HPDE6-E6E7 (cell line): Measurements from ENCODE around the gene TEKT3.
A peak's percentile ranks its signal among the peaks of the same experiment; 100 is the strongest.

Experiments used
- DNase-seq: peaks from one replicate; pipeline ENCODE4 v3.0.0; 2011; ENCODE audit warnings: missing footprints; ENCODE audit errors: extremely low spot score

TEKT3 gene

DNA sequence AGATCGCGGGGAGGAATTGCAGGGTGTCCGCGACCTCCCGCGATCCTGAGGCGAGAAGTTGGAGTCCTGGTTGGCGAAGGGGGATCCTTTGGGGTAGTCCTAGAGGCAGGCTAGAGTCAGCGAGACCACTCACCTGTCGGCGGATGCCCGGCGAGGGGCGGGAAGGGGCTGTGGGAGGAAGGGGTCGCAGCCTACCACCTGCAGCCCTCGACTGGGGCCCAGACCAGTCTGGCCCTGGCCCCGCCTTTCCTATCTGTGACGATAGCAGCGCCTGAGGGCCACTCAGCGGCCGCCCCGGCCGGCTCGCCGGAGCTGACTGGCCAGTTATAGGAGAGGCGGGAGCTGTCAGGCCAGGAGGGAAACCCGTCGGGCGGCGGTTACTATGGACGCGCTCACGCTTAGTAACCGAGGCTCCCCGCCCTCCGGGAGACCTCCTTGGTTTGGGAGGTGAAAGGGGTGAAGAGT is at the start of gene TEKT3:
Gene TEKT3, minus strand, starts transcription at position 213 of the 465 bp plus-strand sequence. CDS start 10,012 bp downstream, outside the sequence.
- peak; percentile 19 for DNase-seq

DNA sequence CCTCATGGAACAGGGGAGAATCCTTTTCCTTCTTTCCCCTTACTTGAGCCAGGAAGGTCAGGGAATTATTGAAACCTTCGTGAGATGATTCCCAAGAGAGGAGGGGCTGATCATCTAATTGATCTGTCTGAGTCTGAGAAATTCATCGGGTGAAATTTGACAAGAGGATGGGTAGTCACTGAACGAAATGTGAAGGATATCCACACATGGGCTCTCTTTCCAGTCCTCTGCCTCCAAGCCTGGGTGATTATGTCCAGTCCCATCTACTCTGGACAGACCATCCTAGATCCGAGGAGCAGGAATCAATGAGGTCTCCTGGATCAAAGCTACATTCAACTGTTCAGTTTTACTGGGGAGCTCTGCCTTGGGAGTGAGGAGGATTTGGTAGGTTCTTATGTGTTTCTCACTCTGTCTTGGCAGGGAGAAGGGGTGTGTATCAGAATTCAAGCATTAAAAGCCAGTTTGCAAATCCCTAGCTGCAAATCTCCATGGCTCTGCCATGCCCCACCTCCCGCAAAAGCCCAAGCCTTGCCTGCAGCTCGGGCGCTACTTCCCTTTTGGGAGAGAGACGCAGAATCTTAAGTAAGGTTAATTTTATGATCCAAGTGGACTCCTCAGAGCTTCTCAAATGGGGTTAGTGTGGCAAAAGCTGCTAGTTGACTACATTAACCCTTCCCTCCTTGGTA is 47.1 kb upstream of the TEKT3 start:
- DNase-seq: no peak

DNA sequence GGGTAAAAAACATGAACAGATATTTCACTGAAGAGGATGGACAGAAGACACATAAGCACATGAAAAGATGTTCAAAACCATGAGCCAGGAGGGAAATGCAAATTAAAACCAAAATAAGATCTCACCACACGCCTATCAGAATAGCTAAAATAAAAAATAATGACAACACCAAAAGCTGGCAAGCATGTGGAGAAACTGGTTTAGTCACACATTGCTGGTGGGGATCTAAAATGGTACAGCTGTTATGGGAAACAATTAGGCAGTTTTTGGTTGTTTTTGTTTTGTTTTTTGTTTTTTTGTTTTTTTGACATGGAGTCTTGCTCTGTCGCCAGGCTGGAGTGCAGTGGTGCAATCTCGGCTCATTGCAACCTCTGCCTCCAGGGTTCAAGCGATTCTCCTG is 44.7 kb upstream of the TEKT3 start:
- no peak for DNase-seq

DNA sequence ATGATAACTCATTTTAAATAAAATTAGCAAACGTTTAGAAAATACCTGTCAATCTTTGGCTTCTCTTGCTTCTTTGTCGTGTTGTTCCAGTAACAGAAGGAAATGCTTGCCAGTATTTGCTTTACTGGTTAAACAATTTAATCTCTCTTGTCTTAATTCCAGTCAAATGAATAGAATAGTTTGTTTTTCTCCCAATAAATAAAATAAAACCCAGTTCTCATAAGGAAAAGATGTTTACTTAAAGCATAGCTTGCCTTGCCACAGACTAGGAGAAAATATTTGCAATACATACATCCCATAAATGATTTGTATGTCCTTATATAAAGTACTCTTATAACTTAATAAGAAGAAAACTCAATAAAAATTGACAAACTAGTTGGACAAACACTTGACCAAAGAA is 43.9 kb upstream of the TEKT3 start:
- no peak for DNase-seq

DNA sequence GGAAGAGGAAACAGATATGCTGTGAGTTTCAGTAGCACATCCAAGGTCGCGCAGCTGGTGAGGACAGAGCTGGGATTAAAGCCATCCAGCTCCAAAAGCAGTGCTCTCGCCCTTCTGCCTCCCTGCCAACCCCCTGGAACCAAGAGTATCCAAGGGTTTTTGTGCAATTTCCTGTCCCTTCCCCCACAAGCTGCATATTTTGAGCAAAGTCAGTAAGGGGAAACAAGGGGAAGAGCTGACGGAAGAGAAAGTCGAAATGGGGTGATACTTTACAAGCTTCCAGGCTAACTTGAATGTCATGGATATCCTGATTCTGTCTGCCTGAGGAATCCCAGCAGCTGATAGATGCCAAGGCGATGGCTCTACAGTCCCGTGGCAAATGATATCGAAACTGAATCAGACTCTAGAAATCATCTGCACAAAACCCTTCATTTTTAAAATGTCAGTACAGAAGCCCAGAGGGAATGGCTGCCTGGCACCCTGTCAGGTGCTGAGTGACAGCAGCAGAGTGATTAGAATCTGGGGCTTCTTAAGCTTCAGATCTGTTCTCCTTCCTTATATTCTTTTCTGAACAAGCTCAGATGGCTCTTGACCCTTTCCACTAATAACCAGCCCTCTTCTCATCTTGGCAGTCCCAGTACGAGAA is 42.9 kb upstream of the TEKT3 start:
- no peak for DNase-seq

DNA sequence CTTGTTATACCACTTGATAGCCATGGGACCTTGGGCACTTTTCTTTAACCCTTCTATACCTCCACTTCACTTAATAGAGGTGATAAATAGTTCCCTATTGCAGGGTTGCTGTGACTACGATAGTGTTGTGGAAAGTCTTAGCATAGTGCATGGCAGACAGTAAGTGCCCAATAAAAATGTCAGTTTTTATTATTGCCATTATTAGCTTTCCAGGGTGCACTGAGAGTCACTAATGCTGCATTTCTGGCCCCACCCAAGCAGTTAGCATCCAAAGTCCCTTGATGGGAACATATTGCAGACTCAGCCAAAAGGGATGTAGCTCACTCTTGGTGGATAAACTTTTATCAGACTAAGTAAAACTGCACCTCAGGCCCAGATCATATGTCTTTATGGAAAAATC is 41.5 kb upstream of the TEKT3 start:
- no peak for DNase-seq

DNA sequence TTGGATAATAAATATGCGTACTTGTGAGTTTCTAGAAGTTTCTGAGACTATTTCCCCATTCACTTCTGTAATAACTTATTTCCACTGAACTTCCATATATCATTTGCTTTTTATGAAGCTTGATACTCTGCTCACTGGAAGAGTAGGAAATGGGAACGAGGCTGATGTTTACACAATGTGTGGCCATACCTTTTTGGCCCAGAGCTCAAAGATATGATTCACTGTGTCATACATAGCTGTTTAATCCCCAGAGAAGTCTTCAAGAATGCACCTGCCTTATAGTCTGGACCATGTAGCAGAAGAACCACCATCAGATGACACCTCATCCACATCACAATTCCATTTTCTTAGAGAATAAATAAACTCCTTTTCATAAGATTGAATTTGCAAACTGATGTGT is 40.3 kb upstream of the TEKT3 start:
- no peak for DNase-seq

DNA sequence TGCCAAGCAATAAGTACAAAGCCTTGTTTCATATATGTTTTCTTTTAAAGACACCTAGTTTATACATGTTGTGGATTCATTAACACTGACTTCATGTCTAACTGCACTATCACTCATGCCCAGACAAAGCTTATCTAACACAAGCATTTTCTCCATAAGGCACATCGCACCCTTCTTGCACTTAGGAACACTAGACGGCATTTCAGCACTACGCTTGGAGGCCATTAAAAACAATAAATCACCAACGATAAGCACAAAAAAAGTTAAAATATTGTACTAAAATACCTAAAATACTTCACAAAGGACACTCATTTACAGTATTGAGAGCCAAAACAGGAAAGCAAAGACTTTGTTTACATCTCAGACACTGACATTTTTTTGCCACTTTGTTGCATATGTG is 39.0 kb upstream of the TEKT3 start:
- DNase-seq: no peak

DNA sequence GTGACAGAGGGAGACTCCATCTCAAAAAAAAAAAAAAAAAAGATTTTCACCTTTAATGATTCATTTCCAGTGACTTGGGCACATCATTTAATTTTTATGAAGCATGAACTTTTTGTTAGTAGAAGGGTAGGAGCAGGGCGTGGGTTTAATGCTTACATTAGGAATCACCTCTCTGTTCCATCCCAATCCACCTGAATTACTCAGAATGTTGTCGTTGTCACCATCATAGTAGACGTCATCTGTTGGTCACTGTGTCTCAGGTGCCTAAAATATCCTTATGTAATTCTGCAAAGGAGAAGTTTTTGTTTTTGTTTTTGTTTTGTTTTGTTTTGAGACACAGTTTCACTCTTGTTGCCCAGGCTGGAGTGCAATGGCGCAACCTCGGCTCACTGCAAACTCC is 38.3 kb upstream of the TEKT3 start:
- DNase-seq: no peak

DNA sequence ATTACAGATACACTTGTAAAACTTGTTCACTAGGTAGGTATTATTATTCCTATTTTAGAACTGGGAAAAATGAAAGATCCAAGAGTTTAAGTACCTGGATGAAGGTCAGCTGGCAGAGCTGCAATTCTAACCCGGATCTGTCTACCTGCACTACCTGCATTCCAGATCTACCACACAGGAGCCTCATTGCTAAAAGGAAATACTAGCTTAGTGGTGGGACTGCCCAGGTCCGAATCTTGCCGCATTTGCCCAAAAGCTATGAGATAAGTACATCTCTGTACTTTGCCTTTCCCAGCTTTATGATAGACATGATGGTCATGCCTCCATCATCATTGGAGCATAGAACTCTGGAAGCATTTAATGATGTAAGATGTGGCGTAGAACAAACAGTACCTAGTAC is 36.8 kb upstream of the TEKT3 start:
- DNase-seq: no peak

DNA sequence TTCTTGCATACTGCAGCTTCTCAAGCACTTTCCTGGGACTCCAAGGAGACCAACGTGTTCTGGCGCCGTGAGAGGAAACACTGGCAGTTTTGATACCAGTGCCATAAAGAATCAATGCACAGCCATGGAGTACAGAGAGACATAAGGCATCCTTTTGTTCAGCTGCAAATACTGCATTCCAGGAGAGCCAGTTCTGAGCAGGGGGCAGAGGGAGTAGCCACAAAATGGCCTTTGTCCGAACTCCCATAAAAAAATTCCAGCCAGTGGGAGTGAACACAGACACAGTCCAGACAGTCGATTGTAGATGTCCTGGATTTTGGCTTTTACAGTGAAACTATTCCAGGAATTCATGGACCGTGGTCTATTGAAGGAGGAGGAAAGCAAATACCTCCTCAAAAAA is 36.2 kb upstream of the TEKT3 start:
- DNase-seq: no peak

DNA sequence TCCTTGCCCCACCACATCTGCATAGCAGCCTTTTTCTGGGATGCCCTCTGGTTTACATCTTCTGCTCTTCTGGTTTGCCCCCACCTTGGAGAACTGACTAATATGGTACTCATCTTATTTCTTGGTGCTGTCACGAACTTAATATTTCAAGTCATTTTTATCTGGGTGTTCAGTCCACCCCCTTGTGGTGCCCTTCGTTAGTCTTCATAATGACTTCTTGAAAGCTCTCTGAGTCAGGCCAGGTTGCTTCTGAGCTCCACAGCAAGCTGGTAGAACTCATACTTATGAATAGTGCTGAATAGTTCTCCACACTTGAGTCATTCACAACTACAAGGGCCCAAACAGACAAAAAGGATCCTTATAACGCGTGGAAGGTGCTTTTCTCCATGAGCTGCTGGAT is 35.8 kb upstream of the TEKT3 start:
- no peak for DNase-seq

DNA sequence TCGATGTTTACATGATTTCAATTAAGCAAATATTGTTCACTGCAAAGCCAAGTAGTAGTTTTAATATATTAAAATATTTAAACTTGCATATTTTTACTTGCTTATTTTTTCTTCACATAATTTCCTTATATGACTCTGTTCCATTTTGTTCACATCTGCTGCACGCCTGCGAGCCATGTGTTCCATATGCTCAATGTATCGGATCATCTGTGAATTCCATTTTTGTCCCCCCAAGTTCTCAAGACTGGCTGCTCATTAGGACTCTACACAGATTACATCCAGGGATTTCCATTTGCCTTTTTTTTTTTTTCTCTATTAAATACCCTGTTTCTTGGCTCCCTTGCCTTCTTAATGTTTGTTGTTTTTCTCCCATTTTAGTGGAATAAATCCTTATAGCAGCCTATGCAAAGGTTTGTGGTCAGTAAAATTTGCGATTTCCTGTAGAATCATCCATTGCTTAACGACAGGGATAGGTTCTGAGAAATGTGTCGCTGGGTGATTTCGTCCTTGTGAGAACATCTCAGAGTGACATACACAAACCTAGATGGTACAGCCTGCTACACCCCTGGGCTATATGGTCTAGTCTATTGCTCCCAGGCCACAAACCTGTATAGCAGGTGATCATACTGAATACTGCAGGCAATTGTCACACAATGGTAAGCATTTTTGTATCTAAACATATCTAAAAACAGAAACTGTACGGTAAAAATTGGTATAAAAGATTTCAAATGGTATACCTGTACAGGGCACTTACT is 30.2 kb upstream of the TEKT3 start:
- DNase-seq: no peak

DNA sequence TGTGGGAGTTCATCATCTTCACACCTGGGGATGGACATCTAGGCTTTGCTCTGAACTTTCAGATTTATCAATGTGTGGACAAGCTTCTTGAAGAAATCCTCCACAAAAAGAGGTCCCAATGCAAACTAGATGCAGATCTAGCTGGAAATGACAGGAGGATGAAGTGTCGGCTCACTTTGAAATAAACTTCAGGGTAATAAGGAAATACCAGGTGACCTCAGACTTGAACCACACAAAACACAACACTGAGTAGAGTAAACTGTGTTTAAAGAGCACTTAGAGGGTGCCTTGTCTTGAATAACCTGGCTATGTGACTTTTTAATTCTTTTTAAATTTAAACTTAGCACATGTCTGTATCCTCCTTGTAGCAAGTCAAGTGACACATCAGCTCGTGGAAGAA is 27.2 kb upstream of the TEKT3 start:
- DNase-seq: no peak

DNA sequence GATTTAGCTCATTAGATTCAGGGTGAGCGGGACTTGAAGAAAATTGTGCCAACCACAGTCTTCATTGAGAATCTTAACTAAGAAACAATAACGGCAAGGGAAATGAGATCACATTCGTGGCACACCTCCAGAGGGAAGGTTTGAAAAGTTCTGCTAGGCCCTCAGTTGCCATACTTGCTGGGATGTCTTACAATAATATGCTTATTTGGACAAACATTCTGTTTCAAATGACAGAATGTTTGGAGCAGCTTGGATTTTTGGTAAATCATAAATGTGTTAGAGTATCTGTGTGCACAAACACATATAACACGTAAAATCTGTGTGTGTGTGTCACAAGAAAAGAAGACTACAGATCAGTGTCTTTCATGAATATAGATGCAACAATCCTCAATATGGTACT is 24.6 kb upstream of the TEKT3 start:
- DNase-seq: no peak

DNA sequence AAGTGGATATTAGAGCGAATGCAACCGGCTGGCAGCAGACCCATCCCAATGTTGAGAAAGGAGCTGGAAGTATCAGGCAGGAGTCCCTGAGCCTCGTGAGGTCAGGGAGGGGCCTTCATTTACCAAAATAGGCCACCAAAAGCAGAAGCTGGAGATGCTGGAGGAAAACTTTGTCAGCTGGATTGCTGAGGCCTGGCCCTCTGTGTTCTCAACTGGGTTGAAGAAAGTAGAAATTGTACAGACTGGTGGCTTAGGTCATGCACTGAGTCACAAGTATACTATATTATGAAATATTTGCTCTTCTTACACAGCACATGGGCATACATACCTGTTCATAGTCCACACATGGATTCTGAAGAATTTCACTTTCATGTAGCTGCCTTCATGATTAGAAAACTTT is 23.2 kb upstream of the TEKT3 start:
- no peak for DNase-seq

DNA sequence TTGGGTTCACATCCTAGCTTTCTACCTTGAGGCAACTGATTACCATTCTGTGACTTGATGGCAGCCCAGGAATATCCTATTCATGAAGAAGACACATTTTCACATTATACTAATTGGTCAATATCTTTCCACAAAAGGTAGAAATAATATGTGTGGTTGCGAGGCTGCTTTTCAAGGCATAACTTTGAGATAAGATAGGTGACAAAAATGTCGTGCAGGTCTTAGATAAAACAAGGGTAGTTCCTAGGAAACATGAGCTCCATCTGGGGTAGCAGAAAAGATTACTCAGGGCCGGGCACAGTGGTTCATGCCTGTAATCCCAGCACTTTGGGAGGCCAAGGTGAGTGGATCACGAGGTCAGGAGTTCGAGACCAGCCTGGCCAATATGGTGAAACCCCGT is 22.3 kb upstream of the TEKT3 start:
- no peak for DNase-seq

DNA sequence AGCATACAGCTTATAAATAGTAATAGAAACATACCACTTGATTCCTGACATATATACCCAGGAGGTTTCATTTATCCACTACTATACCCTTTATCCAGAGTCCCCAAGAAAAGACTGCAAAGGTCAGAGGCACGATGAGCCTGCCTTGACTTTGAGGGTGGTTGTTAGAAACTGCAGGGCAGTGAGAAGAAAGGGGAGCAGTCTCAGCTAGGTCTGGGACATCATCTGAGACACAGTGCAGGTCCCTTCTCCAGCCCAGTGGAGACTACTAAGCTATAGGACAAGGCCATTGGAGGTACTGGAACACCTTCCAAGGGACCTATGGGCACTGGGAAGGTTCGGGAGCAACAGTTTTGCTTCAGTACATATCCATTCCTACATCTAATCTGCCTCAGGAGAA is 20.2 kb upstream of the TEKT3 start:
- DNase-seq: no peak

DNA sequence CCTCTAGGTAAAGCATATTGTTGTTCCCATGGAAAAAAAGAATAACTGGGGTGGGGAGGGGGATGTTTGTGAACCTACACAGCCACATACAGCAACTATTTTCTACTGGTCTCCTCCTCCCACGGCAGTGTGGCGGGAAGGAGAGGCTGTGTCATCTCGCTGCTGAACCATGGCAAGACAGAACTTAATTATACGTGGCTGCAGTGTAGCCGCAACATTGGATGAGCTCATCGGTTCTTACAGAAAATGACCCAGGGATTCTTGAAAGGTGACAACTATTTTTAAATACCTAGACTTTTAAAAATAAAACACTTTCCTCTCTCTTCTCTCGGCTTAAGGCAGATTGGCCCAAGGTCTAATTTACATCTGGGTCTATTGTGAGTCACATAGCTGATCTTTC is 19.8 kb upstream of the TEKT3 start:
- no peak for DNase-seq

DNA sequence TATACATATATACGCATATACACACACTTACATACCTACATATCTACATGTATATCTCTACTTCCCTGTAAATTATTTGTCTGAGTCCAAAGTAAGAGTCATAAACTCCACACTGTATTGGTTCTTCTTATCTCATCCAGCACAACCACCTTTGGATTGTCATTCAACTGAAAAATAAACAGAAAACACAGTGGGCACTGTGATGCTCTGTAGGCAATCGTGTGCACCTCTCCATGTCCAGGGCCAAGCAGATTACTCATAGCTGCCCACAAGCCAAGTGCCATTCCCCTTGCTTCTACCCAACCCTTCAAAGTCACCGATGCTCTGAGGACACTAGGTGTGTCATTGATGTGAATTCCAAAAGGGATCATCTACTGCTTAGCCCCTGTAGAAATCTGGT is 12.9 kb upstream of the TEKT3 start:
- DNase-seq: no peak

DNA sequence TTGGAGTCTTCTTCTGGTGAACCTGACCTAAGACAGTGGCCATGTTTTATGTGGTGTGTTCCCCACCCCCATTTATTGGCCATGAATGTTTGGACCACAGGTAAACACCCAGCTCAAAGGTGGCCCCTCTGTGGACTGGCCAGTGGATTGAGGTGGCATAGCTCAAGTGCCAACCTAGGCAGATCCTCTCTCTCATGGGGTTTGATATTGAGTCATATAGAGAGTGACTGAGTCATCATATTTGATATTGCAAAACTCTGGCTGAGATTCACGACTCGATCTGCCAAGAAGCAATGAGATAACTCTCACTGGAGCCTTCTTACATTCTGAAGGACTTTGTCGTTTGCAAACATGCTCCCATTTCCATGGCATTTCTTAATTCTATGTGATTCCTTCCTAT is 10.5 kb upstream of the TEKT3 start:
- peak; percentile 22 for DNase-seq

DNA sequence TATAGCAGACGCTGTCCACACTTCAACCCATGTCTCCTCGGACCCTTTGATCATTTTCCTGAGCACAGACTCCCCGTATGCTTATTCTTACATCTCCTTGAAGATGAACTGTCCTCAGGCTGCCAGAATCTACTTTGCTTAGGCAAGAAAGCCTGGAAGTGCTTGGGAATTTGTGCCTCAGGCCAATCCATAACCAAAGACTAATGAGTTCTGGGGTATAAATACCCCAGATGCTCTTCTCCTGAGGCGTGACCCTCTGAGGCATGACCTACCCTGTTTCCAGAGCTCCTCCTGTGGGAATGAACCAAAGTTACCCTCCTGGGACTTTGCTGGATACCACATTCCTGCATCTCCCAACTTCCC is 10.1 kb upstream of the TEKT3 start:
- no peak for DNase-seq
